ENCODE measurements around the gene SLC30A7.

SLC30A7 gene

DNA sequence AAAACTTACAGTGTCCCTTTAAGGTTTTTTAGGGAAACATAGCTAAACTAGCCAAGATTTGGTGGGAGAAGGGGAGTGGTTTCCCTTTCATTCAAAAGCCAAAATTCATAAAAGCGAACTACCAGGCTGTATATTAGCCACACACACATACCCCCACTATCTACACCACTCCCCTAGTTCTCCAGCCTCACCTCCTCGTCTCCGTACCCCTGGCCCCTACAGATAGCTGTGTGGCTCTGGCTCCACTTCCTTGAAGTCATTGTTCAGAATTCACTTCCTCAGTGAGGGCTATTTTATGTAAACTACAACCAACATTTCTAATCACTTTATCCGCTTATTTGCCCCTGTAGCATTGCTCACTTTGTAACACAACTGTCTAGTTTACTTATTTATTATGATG lies 135.0 kb downstream of the SLC30A7 start:
- no peak for DNase-seq

Data from activated effector memory CD4-positive, alpha-beta T cell treated with Interleukin-2 at 50 U/mL for 16 hours (primary cell).